SK-N-SH (cell line): ENCODE measurements around the gene PSKH1. TPM values are rescaled to one million over a fixed set of nuclear protein-coding genes. Genes with fewer than 3 reads are reported as not detected.

Experiments used
- CTCF ChIA-PET: fragments of 300-600, 350-600 bp; formaldehyde crosslinking; extraction: SDS; loops from one replicate; lab custom pipeline; 2021; lab: Yijun Ruan, JAX
- POLR2A ChIA-PET: fragments of 350-600 bp; sonication (Branson Sonifier 250); formaldehyde crosslinking; extraction: SDS; loops from one replicate; lab custom pipeline; 2020; ENCODE audit warnings: antibody characterized with exemption, inconsistent platforms; lab: Yijun Ruan, JAX
- DNase-seq: peaks from one replicate; pipeline ENCODE4 v3.0.0; 2012
- H2AFZ ChIP-seq: fragments of 200-600 bp; sonication (generic); 2 replicates; pipeline ENCODE4 v1.8.1; 2016; ENCODE audit warnings: antibody characterized with exemption, mild to moderate bottlenecking, low read depth
- H3F3A ChIP-seq: fragments of 200-600 bp; sonication (generic); replicated peaks from 2 replicates; pipeline ENCODE3; 2016; ENCODE audit warnings: antibody characterized with exemption, mild to moderate bottlenecking; ENCODE audit not compliant: insufficient read depth
- H3K27ac ChIP-seq, 2 experiments: fragments of 200-500 bp in 1 of 2; fragments of 200-600 bp in 1 of 2; sonication (Bioruptor generic) in 1 of 2; sonication (generic), shearing (Covaris generic) in 1 of 2; 2 replicates each; pipeline versions ENCODE4 v1.5.1 to v1.6.1; 2014 to 2016; ENCODE audit warnings: low read depth in 2 of 2, inconsistent platforms in 1 of 2, low read length in 1 of 2, mild to moderate bottlenecking in 1 of 2, mixed read lengths in 1 of 2
- H3K27me3 ChIP-seq: fragments of 200-600 bp; sonication (generic), shearing (Covaris generic); 2 replicates; pipeline ENCODE4 v1.6.1; 2016; ENCODE audit warnings: mixed run types; ENCODE audit not compliant: insufficient read depth
- H3K36me3 ChIP-seq, 2 experiments: fragments of 200-500 bp in 1 of 2; fragments of 200-600 bp in 1 of 2; sonication (Bioruptor generic) in 1 of 2; sonication (generic) in 1 of 2; replicated peaks in 1 of 2; 2 replicates each; pipeline versions ENCODE3 to v1.5.1; 2014 to 2016; ENCODE audit warnings: low read length in 1 of 2, mild to moderate bottlenecking in 1 of 2; ENCODE audit not compliant: insufficient read depth in 2 of 2, control insufficient read depth in 1 of 2
- H3K4me1 ChIP-seq, 2 experiments: fragments of 200-500 bp in 1 of 2; fragments of 200-600 bp in 1 of 2; sonication (Bioruptor generic) in 1 of 2; sonication (generic), shearing (Covaris generic) in 1 of 2; 2 replicates each; pipeline versions ENCODE4 v1.5.1 to v1.6.1; 2014 to 2016; ENCODE audit warnings: low read depth in 1 of 2, low read length in 1 of 2, mixed run types in 1 of 2; ENCODE audit not compliant: insufficient read depth in 2 of 2, control insufficient read depth in 1 of 2
- H3K4me2 ChIP-seq: fragments of 200-600 bp; sonication (generic), shearing (Covaris generic); 2 replicates; pipeline ENCODE4 v1.6.1; 2017; ENCODE audit warnings: mixed run types
- H3K4me3 ChIP-seq, 2 experiments: fragments of 200-500 bp in 1 of 2; fragments of 200-600 bp in 1 of 2; sonication (Bioruptor generic) in 1 of 2; sonication (generic), shearing (Covaris generic) in 1 of 2; 2 replicates each; pipeline versions ENCODE4 v1.5.1 to v1.8.1; 2014 to 2016; ENCODE audit warnings: low read depth in 2 of 2, inconsistent platforms in 1 of 2, low read length in 1 of 2, mild to moderate bottlenecking in 1 of 2, mixed read lengths in 1 of 2, moderate library complexity in 1 of 2
- H3K79me2 ChIP-seq: fragments of 200-600 bp; sonication (generic); 2 replicates; pipeline ENCODE4 v1.8.1; 2017; ENCODE audit warnings: mild to moderate bottlenecking; ENCODE audit not compliant: insufficient read depth
- H3K9ac ChIP-seq: fragments of 200-600 bp; sonication (generic); 2 replicates; pipeline ENCODE4 v1.6.1; 2017; ENCODE audit warnings: mixed run types
- H3K9me2 ChIP-seq: fragments of 200-600 bp; sonication (generic); 2 replicates; pipeline ENCODE4 v1.6.1; 2017; ENCODE audit warnings: mixed run types
- H3K9me3 ChIP-seq: fragments of 200-600 bp; sonication (generic); 2 replicates; pipeline ENCODE4 v1.6.1; 2017; ENCODE audit warnings: mixed run types, mild to moderate bottlenecking, moderate library complexity
- H4K20me1 ChIP-seq: fragments of 200-600 bp; sonication (generic); 2 replicates; pipeline ENCODE4 v1.6.1; 2017; ENCODE audit warnings: mild to moderate bottlenecking, mixed run types; ENCODE audit not compliant: insufficient read depth
- CTCF ChIP-seq: fragments of 200-600 bp; sonication (generic); IDR thresholded peaks from 2 replicates; pipeline ENCODE4 v1.6.1; 2017; ENCODE audit warnings: antibody characterized with exemption, mild to moderate bottlenecking, moderate library complexity
- EP300 ChIP-seq, 2 experiments: IDR thresholded peaks; 2 replicates each; pipeline versions ENCODE4 v1.4.0 to v1.6.1; 2012; ENCODE audit warnings: borderline replicate concordance in 1 of 2, low read depth in 1 of 2, low read length in 1 of 2
- FOXM1 ChIP-seq: IDR thresholded peaks from 2 replicates; pipeline ENCODE4 v1.4.0; 2012; ENCODE audit warnings: low read depth, mild to moderate bottlenecking
- GABPA ChIP-seq: IDR thresholded peaks from 2 replicates; pipeline ENCODE4 v1.4.0; 2012; ENCODE audit warnings: low read depth, mild to moderate bottlenecking
- JUND ChIP-seq: IDR thresholded peaks from 2 replicates; pipeline ENCODE4 v1.4.0; 2012
- MXI1 ChIP-seq: IDR thresholded peaks from 2 replicates; pipeline ENCODE4 v1.6.1; 2012; ENCODE audit warnings: mild to moderate bottlenecking, low read depth, low read length, improper control_type of control experiment
- NFIC ChIP-seq: IDR thresholded peaks from 2 replicates; pipeline ENCODE4 v1.4.0; 2012; ENCODE audit warnings: borderline replicate concordance
- PBX3 ChIP-seq: IDR thresholded peaks from 2 replicates; pipeline ENCODE4; 2012
- RXRA ChIP-seq: IDR thresholded peaks from 2 replicates; pipeline ENCODE4 v1.4.0; 2012; ENCODE audit warnings: low read depth, mild to moderate bottlenecking, borderline replicate concordance
- TAF1 ChIP-seq: IDR thresholded peaks from 2 replicates; pipeline ENCODE4 v1.6.1; 2012; ENCODE audit warnings: low read depth, mild to moderate bottlenecking, low read length, moderate library complexity, borderline replicate concordance
- TEAD4 ChIP-seq: IDR thresholded peaks from 2 replicates; pipeline ENCODE4 v1.4.0; 2012; ENCODE audit warnings: mild to moderate bottlenecking, borderline replicate concordance; ENCODE audit not compliant: insufficient read depth
- YY1 ChIP-seq: IDR thresholded peaks from 2 replicates; pipeline ENCODE4 v1.4.0; 2012; ENCODE audit warnings: low read depth, mild to moderate bottlenecking
- WGBS: methylation state at CpG from one replicate; pipeline ENCODE4 v1.1.6; 2017; ENCODE audit warnings: low lambda C conversion rate; 5-methylcytosine and 5-hydroxymethylcytosine counted together
- polyA plus RNA-seq, 3 experiments: library from polyadenylated mRNA; depleted of rRNA; stranded (reverse); fragments of >200 nt; gene quantifications; 2 replicates each; pipeline ENCODE4 v1.2.3, GENCODE V29; 2012

Gene PSKH1
- polyA plus RNA-seq, 1 of the 3 experiments (the other 2 are of a cell fraction) = 30.1 TPM

GRCh38 chr16:67945392-67945933, 52.4 kb downstream of the PSKH1 start:
- no peaks in the 10 kb centered on the region for H3K27me3 ChIP-seq
- CTCF ChIA-PET = interaction anchor here (1.1 to 28.1 kb wide), 3 partner anchors 17 to 129 kb away, joined by 4 to 564 read pairs (median 8); partner anchors contain the start of genes EDC4, NRN1L and PSKH1
- no peak overlapping the region for H3K27ac ChIP-seq
- peaks cover 12 to 65% of the 10 kb centered on the region in 2 experiments for H3K36me3 ChIP-seq
- H3K79me2 ChIP-seq = peaks cover 5% of the 10 kb centered on the region; the same call in 1 of the 2 replicates
- WGBS = 91% methylated on average over 20 of the region's 24 CpGs
- TF ChIP-seq EP300 (IDR thresholded peaks at IDR 0.05; ENCODE audit: borderline replicate concordance in 1 of 2, low read depth in 1 of 2, low read length in 1 of 2) = no peak
- no peak for TF ChIP-seq MXI1
- TF ChIP-seq TEAD4 = no peak
- TF ChIP-seq TAF1 = no peak
- TF ChIP-seq FOXM1 = no peak
- no peak for TF ChIP-seq PBX3
- TF ChIP-seq GABPA = no peak
- no peak for TF ChIP-seq CTCF
- TF ChIP-seq RXRA = no peak
- no peak for TF ChIP-seq YY1
- TF ChIP-seq NFIC = no peak
- H2AFZ ChIP-seq = no peak overlapping the region
- no peak overlapping the region for H3K4me3 ChIP-seq
- no peak overlapping the region for H3K4me2 ChIP-seq
- H3F3A ChIP-seq = peaks cover 18% of the 10 kb centered on the region
- H3K9ac ChIP-seq = no peak overlapping the region
- no peaks in the 10 kb centered on the region for H3K9me3 ChIP-seq
- H4K20me1 ChIP-seq = peaks cover 13% of the 10 kb centered on the region; the same call in 1 of the 2 replicates
- peaks cover 0 to 18% of the 10 kb centered on the region in 2 experiments; a peak in 1 of 4 replicates for H3K4me1 ChIP-seq
- no peaks in the 10 kb centered on the region for H3K9me2 ChIP-seq
- DNase-seq = no peak
- POLR2A ChIA-PET = no interaction called here

GRCh38 chr16:67946128-67946569, 53.1 kb downstream of the PSKH1 start:
- Histone ChIP-seq H3K27ac (no peak overlapping the region), H3K9me3 (no peaks in the 10 kb centered on the region), H3K27me3 (no peaks in the 10 kb centered on the region), H3K36me3 (peaks cover 9 to 71% of the 10 kb centered on the region in 2 experiments), H3K9ac (no peak overlapping the region), H4K20me1 (peaks cover 13% of the 10 kb centered on the region; the same call in 1 of the 2 replicates), H3K9me2 (no peaks in the 10 kb centered on the region), H3K4me2 (no peak overlapping the region), H3K4me1 (peaks cover 0 to 18% of the 10 kb centered on the region in 2 experiments; a peak in 1 of 4 replicates), H3K4me3 (no peak overlapping the region), H3F3A (peaks cover 11% of the 10 kb centered on the region), H3K79me2 (peaks cover 5% of the 10 kb centered on the region; the same call in 1 of the 2 replicates), H2AFZ (no peak overlapping the region)
- ChIA-PET CTCF (interaction anchor here (0.8 to 2.8 kb wide), 3 partner anchors 17 to 94 kb away, joined by 3 to 9 read pairs (median 8); no protein-coding TSS in a partner anchor), POLR2A (interaction anchor here (1.7 kb wide), 1 partner anchor 10 kb away, joined by 5 read pairs; no protein-coding TSS in a partner anchor)
- no peak for TF ChIP-seq JUND
- WGBS = 98% methylated on average over 7 of the region's 20 CpGs
- no peak for DNase-seq
